GDM1 (cell line): Measurements from ENCODE around the gene IDI1.

ENCODE experiments used
- DNase-seq: peaks from one replicate; lab custom pipeline; 2025; lab: John Stamatoyannopoulos, UW

IDI1 gene

DNA sequence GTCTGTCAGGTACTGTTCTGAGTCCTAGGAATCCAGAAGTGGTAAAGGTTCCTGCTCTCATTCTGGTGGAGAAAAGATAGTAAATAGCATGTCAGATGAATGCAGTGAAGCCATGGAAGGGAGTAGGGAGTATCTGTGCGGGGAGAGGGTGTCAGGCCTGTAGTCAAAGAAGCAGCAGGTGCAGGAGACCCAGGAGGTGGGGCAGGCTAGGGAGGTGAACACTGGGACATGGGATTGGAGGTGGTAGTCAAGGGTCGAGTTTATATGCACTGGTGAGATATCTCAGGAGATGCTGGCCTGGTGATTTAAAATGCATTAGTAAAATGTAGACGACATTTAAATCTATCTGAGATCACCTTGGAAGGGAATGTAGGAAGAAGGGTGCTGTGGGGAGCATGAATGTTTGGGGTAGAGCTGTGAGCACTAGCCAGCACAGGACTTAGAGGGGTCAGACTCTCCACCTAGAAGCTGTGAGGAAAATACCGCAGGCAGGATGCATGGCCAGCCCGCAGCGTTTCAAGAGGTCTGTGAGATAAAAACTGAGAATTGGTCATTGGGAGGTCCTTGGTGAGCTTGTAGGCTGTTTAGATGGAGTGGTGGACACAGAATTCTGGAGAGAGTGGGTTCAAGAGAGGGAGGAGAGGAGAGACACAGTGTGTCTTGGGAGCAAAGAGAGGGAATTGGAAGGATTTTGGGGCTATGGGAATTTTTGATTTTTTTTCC, 53.9 kb downstream of the IDI1 start:
- DNase-seq = no peak

DNA sequence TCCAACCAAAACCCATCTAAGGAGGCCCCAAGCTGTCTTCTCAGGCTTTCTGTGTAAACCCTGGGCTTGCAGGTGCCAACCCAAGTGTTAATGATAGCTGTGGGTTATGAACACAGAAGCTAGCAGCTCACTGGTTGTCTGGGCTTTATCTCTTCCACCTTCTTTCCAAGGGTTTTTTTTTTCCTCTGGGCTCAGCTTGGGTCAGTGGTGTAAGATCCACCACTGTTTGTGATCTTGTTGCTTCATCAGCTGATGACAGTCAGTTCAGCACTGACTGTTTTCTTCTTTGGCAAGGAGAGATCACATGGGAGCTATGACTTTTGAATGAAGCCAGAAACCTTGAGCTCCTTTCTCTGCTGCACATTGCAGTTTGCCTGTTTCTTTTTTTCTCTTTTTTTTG, 56.0 kb downstream of the IDI1 start:
- no peak for DNase-seq

DNA sequence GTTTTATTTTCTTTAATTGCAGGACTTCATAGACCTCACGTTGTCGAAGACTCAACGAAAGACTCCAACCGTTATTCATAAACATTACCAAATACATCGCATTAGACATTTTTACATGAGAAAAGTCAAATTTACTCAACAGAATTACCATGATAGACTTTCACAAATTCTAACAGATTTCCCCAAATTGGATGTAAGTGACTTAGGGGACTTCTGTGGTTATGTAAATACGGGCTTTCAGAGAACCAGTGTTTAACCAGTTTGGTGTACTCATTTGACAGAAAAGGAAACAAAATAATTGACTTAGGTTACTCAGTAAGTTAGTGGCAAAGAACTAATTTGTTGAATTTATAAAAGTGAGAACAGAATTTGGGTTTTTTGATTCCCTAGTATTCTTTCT, 56.5 kb downstream of the IDI1 start:
- no peak for DNase-seq

DNA sequence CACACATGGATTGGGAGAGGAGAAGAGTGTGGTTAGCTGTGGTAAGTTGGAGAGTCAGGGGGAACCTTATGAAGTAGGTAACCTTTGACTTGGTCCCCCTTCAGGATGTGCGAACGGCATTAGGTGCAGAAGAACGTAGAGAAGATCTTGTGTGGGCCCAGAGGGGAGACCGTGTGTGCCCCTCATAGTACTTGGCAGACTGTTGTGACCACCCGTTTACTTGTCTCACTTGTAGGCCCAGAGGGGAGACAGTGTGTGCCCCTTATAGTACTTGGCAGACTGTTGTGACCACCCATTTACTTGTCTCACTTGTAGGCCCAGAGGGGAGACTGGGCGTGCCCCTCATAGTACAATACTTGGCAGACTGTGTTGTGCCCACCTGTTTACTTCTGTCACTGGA, 58.1 kb downstream of the IDI1 start:
- DNase-seq = no peak
